ENCODE measurements around the gene TNFSF8. TPM values are rescaled to one million over a fixed set of nuclear protein-coding genes. Genes with fewer than 3 reads are reported as not detected.

Gene TNFSF8
- total and polyA plus RNA-seq, 9 of the 15 experiments (the other 6 are each of a cell fraction or from before 2014, with no cell fraction given) = 0.09 TPM; not detected in 8

DNA sequence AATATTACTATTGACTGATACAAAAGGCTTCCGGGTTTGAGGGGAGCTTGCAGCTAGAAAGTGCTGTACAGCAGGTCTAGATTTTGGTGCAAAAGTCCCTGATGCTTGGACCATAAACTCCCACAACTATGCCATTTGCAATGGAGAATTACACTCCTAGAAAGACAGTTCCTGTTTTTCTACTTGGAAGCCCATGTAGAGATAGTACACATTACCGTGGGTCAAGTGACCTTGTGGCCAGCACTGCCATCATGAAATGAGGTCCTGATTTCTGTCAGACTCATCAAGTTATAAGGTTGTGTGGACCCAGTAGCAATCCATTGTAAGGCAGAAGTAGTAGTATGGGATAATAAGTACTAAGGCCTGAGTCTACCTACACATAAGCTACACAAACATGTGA lies 42.8 kb upstream of the TNFSF8 start:
- no peak overlapping the region for H3K4me3 ChIP-seq
- H3K9ac ChIP-seq (ENCODE audit: insufficient read depth in 1 of 2, low read depth in 2 of 2, low read length in 2 of 2) = no peak overlapping the region
- H3K27ac ChIP-seq (ENCODE audit: extremely low read depth, low read depth, low read length) = no peak overlapping the region
- no peak overlapping the region for H3K4me2 ChIP-seq (ENCODE audit: insufficient read depth, low read length)
- ATAC-seq = no peak
- H2AFZ ChIP-seq (ENCODE audit: low read depth, low read length) = no peak overlapping the region
- in situ Hi-C loops (cut with MboI) = no loop called here
- DNase-seq (ENCODE audit: extremely low read depth in 1 of 4, low spot score in 3 of 4) = no peak
- intact Hi-C loops (cut with micrococcal nuclease) = no loop called here
- no TSS peak for BruUV-seq (replicated peaks)
- no peak for FAIRE-seq
- no peaks in the 10 kb centered on the region for H4K20me1 ChIP-seq (replicated peaks; ENCODE audit: control insufficient read depth, insufficient read depth, low read length)
- H3K36me3 ChIP-seq (ENCODE audit: control insufficient read depth, insufficient read depth, low read length) = no peaks in the 10 kb centered on the region
- H3K27me3 ChIP-seq (ENCODE audit: control insufficient read depth in 2 of 2, insufficient read depth in 2 of 2, low read length in 2 of 2) = no peaks in the 10 kb centered on the region
- H3K9me3 ChIP-seq (replicated peaks; ENCODE audit: control insufficient read depth, insufficient read depth, low read depth, low read length) = no peaks in the 10 kb centered on the region
- no peaks in the 10 kb centered on the region for H3K4me1 ChIP-seq (replicated peaks in 1 of 2; ENCODE audit: control insufficient read depth in 2 of 2, insufficient read depth in 2 of 2, low read length in 2 of 2)
- POLR2A ChIA-PET = no interaction called here
- CTCF ChIA-PET (ENCODE audit: low intra/inter-chr PET ratio) = no interaction called here
- H3K79me2 ChIP-seq (ENCODE audit: control insufficient read depth, insufficient read depth, low read length) = no peaks in the 10 kb centered on the region
- TF ChIP-seq LCOR (CRISPR knock-in tag; IDR thresholded peaks at IDR 0.05) (no peak), ZNF75A (CRISPR knock-in tag; IDR thresholded peaks at IDR 0.05) (no peak), TARDBP (IDR thresholded peaks at IDR 0.05) (no peak), SP2 (IDR thresholded peaks at IDR 0.05; ENCODE audit: extremely low read depth, low read depth, low read length, poor library complexity, severe bottlenecking) (no peak), ZNF232 (CRISPR knock-in tag; IDR thresholded peaks at IDR 0.05) (no peak)
- TF ChIP-seq, protein P1, sequence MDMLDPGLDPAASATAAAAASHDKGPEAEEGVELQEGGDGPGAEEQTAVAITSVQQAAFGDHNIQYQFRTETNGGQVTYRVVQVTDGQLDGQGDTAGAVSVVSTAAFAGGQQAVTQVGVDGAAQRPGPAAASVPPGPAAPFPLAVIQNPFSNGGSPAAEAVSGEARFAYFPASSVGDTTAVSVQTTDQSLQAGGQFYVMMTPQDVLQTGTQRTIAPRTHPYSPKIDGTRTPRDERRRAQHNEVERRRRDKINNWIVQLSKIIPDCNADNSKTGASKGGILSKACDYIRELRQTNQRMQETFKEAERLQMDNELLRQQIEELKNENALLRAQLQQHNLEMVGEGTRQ (CRISPR knock-in tag; IDR thresholded peaks at IDR 0.05) = no peak
- no peaks in the 10 kb centered on the region for H3K9me1 ChIP-seq (ENCODE audit: control insufficient read depth, insufficient read depth, low read length)
- 0% methylated on average over 2 of the region's 2 CpGs for WGBS (ENCODE audit: insufficient coverage, low coverage, missing lambda C conversion rate)
